Retina (tissue), 1 donor: ENCODE results near the gene TTC27.
"Not testable (repeated sequence)": the region's sequence is repeated elsewhere in the genome, so short reads cannot be mapped to it uniquely, and the experiment has no call there.

Experiments
- DNase-seq: peaks from one replicate; pipeline ENCODE4 v3.0.0-alpha.2; 2016

The TTC27 gene

GRCh38 chr2:32862269-32863055 lies 234.6 kb downstream of the TTC27 start:
- DNase-seq: no peak

- DNase-seq: no peak
These were observed 235.5 kb downstream of the TTC27 start for GRCh38 chr2:32863326-32863725.

GRCh38 chr2:32863803-32864202 lies 236.0 kb downstream of the TTC27 start:
- no peak for DNase-seq

GRCh38 chr2:32864334-32865111 lies 236.7 kb downstream of the TTC27 start:
- no peak for DNase-seq

GRCh38 chr2:32865399-32866068 lies 237.7 kb downstream of the TTC27 start:
- DNase-seq: no peak

- DNase-seq: not testable (repeated sequence)
These were observed 238.6 kb downstream of the TTC27 start for GRCh38 chr2:32866462-32866861.
